Measurements from ENCODE around the gene CFAP74. TPM values are rescaled to one million over a fixed set of nuclear protein-coding genes. Genes with fewer than 3 reads are reported as not detected.

CFAP74 gene
- total and polyA plus RNA-seq, 11 donors, result 0.03 to 0.33 (median 0.07) TPM; not detected in 8

GRCh38 chr1:1917995-1918900, 85.3 kb downstream of the CFAP74 start:
- TF ChIP-seq, protein P1, sequence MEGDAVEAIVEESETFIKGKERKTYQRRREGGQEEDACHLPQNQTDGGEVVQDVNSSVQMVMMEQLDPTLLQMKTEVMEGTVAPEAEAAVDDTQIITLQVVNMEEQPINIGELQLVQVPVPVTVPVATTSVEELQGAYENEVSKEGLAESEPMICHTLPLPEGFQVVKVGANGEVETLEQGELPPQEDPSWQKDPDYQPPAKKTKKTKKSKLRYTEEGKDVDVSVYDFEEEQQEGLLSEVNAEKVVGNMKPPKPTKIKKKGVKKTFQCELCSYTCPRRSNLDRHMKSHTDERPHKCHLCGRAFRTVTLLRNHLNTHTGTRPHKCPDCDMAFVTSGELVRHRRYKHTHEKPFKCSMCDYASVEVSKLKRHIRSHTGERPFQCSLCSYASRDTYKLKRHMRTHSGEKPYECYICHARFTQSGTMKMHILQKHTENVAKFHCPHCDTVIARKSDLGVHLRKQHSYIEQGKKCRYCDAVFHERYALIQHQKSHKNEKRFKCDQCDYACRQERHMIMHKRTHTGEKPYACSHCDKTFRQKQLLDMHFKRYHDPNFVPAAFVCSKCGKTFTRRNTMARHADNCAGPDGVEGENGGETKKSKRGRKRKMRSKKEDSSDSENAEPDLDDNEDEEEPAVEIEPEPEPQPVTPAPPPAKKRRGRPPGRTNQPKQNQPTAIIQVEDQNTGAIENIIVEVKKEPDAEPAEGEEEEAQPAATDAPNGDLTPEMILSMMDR (IDR thresholded peaks at IDR 0.05), result no peak
- H3K36me3 ChIP-seq, result no peaks in the 10 kb centered on the region
- H3K27ac ChIP-seq, result peak overlapping the region in 4 of 12 donors; percentile 10 to 67 (median 18)
- peak in 4 of 5 donors; percentile 21 to 70 (median 28) for DNase-seq
- intact Hi-C loops (cut with DNase I), result no loop called here
- ATAC-seq, result peak in 1 of 4 donors; percentile 1
- H3K27me3 ChIP-seq, result no peaks in the 10 kb centered on the region
- peaks cover 5 to 22% (median 13%) of the 10 kb centered on the region in 12 donors for H3K4me1 ChIP-seq
- WGBS, 4 donors, result 43 to 89% (median 47%) methylated on average over 14 to 46 of the region's 46 CpGs
- H3K4me3 ChIP-seq, result peak overlapping the region; percentile 47 to 70 (median 63)
- H3K9me3 ChIP-seq, result no peaks in the 10 kb centered on the region

GRCh38 chr1:1917304-1917976, 86.1 kb downstream of the CFAP74 start:
- Histone ChIP-seq H3K27me3 (no peaks in the 10 kb centered on the region), H3K9me3 (no peaks in the 10 kb centered on the region), H3K27ac (no peak overlapping the region), H3K36me3 (no peaks in the 10 kb centered on the region), H3K4me1 (peaks cover 5 to 22% (median 13%) of the 10 kb centered on the region in 12 donors), H3K4me3 (no peak overlapping the region)
- no peak for ATAC-seq
- 89 to 96% (median 93%) methylated on average over 12 to 14 of the region's 14 CpGs for WGBS, 4 donors
- TF ChIP-seq, protein P1 (IDR thresholded peaks at IDR 0.05), result no peak
- TF ChIP-seq POLR2A (IDR thresholded peaks at IDR 0.05), result no peak
- intact Hi-C loops (cut with DNase I), result no loop called here
- peak in 4 of 5 donors; percentile 9 to 49 (median 18) for DNase-seq

DNA sequence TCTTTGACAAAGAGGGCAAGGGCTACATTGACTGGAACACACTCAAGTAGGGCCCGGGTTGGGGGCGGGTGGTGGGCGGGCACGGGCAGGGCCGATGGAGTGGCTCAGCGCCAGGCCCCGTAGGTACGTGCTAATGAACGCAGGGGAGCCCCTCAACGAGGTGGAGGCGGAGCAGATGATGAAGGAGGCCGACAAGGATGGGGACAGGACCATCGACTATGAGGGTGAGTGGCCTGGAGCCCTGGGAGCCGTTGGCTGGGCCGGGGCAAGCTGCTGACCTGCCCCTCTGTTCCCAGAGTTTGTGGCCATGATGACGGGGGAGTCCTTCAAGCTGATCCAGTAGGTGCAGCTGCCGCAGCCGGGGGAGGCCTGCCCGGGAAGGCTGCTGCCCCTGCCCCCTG, 86.7 kb downstream of the CFAP74 start:
- WGBS, 4 donors, result 85 to 89% (median 88%) methylated on average over 19 of the region's 19 CpGs
- Histone ChIP-seq H3K4me1 (peaks cover 5 to 22% (median 13%) of the 10 kb centered on the region in 12 donors), H3K9me3 (no peaks in the 10 kb centered on the region), H3K36me3 (no peaks in the 10 kb centered on the region), H3K4me3 (no peak overlapping the region), H3K27me3 (no peaks in the 10 kb centered on the region), H3K27ac (no peak overlapping the region)
- TF ChIP-seq, protein P1 (IDR thresholded peaks at IDR 0.05), result no peak
- TF ChIP-seq POLR2A (IDR thresholded peaks at IDR 0.05), result no peak
- DNase-seq (peak in 4 of 5 donors; percentile 12 to 23 (median 21)), ATAC-seq (no peak)
- intact Hi-C loops (cut with DNase I), result no loop called here

Measured in heart left ventricle (tissue), 16 donors.